Measurements from ENCODE around the gene PDE2A.

- TF ChIP-seq CREB5 (CRISPR knock-in tag; IDR thresholded peaks at IDR 0.05; ENCODE audit: low read depth), result no peak
- TF ChIP-seq PPARA (CRISPR knock-in tag; IDR thresholded peaks at IDR 0.05; ENCODE audit: borderline replicate concordance), result no peak
- no peak for TF ChIP-seq TOX (CRISPR knock-in tag; IDR thresholded peaks at IDR 0.05; ENCODE audit: borderline replicate concordance)
- TF ChIP-seq PATZ1 (CRISPR knock-in tag; IDR thresholded peaks at IDR 0.05; ENCODE audit: borderline replicate concordance), result no peak
- TF ChIP-seq ZFP3 (CRISPR knock-in tag; IDR thresholded peaks at IDR 0.05), result no peak
- no peak for TF ChIP-seq BACH2 (CRISPR knock-in tag; IDR thresholded peaks at IDR 0.05; ENCODE audit: borderline replicate concordance)
- no peak for TF ChIP-seq ZNF70 (CRISPR knock-in tag; IDR thresholded peaks at IDR 0.05)
- TF ChIP-seq RARB (CRISPR knock-in tag; IDR thresholded peaks at IDR 0.05), result no peak
- TF ChIP-seq CSDC2 (CRISPR knock-in tag; IDR thresholded peaks at IDR 0.05), result no peak
- no peak for TF ChIP-seq ZFP30 (CRISPR knock-in tag; IDR thresholded peaks at IDR 0.05)
- no peak for TF ChIP-seq ARNTL (CRISPR knock-in tag; IDR thresholded peaks at IDR 0.05; ENCODE audit: borderline replicate concordance, low read depth)
- no peak for TF ChIP-seq POU6F1 (CRISPR knock-in tag; IDR thresholded peaks at IDR 0.05; ENCODE audit: borderline replicate concordance, low read depth)
- TF ChIP-seq CSRNP3 (CRISPR knock-in tag; IDR thresholded peaks at IDR 0.05), result no peak
- TF ChIP-seq SNAI2 (CRISPR knock-in tag; IDR thresholded peaks at IDR 0.05), result no peak
These were observed 60.8 kb downstream of the PDE2A start for GRCh38 chr11:72613450-72613849.

Data from SK-N-SH treated with all-trans-retinoic acid at 6 μM for 48 hours (cell line).